B cell (primary cell): ENCODE data around the gene CAMTA1. TPM values are rescaled to one million over a fixed set of nuclear protein-coding genes. Genes with fewer than 3 reads are reported as not detected.

Experiments used
- ATAC-seq: fragments of 200-7000 bp; cut with Tn5 transposase; one replicate; pipeline ENCODE4 v1.10.0; 2021; ENCODE audit warnings: low read depth, mild to moderate bottlenecking, moderate number of reproducible peaks, moderate library complexity
- CTCF ChIA-PET: fragments of 350-600 bp; sonication (Branson Sonifier 250); formaldehyde crosslinking; loops from one replicate; lab custom pipeline; 2021; ENCODE audit warnings: antibody characterized with exemption, inconsistent platforms; lab: Charles Lee
- POLR2A ChIA-PET: fragments of 350-600 bp; sonication (Branson Sonifier 250); formaldehyde crosslinking; loops from one replicate; lab custom pipeline; 2021; ENCODE audit warnings: antibody characterized with exemption; lab: Charles Lee
- DNase-seq: peaks from one replicate; pipeline ENCODE4 v3.0.0; 2013
- H2AFZ ChIP-seq: 2 replicates; pipeline ENCODE4 v1.6.1; 2012; ENCODE audit warnings: mild to moderate bottlenecking, low read depth, low read length; ENCODE audit not compliant: insufficient read depth, poor library complexity, severe bottlenecking
- H3K27ac ChIP-seq, 2 donors: 1 replicate in 1 of 2; 2 replicates in 1 of 2; pipeline ENCODE4 v1.5.1; 2012 to 2013; ENCODE audit warnings: low read length in 2 of 2, mild to moderate bottlenecking in 2 of 2, moderate library complexity in 1 of 2
- H3K27me3 ChIP-seq, 4 experiments: fragments of 200-600 bp in 1 of 4; sonication (generic) in 1 of 4; replicated peaks in 1 of 4; 1 replicate in 2 of 4; 2 replicates in 2 of 4; pipeline versions ENCODE4 v1.6.1 to v1.7.0; 2013 to 2016; ENCODE audit warnings: low read length in 3 of 4, mild to moderate bottlenecking in 2 of 4, mixed read lengths in 1 of 4, moderate library complexity in 1 of 4; ENCODE audit not compliant: insufficient read depth in 4 of 4, control insufficient read depth in 3 of 4; ENCODE audit errors: control extremely low read depth in 1 of 4
- H3K36me3 ChIP-seq, 2 experiments: replicated peaks in 1 of 2; 1 replicate in 1 of 2; 2 replicates in 1 of 2; pipeline versions ENCODE4 v1.6.1 to v1.7.1; 2013; ENCODE audit warnings: low read length in 1 of 2; ENCODE audit not compliant: insufficient read depth in 2 of 2, control insufficient read depth in 1 of 2; ENCODE audit errors: control extremely low read depth in 1 of 2, extremely low read depth in 1 of 2
- H3K4me1 ChIP-seq, 2 donors: fragments of 200-600 bp in 1 of 2; sonication (generic) in 1 of 2; 1 replicate in 1 of 2; 2 replicates in 1 of 2; pipeline versions ENCODE4 v1.5.1 to v1.6.1; 2013 to 2017; ENCODE audit warnings: low read length in 2 of 2; ENCODE audit not compliant: control insufficient read depth in 2 of 2, insufficient read depth in 2 of 2
- H3K4me2 ChIP-seq: replicated peaks from 2 replicates; pipeline ENCODE3; 2012; ENCODE audit warnings: mild to moderate bottlenecking, low read depth, low read length; ENCODE audit not compliant: poor library complexity, severe bottlenecking
- H3K4me3 ChIP-seq, 5 experiments: fragments of 200-600 bp in 1 of 5; sonication (generic) in 1 of 5; 1 replicate in 3 of 5; 2 replicates in 2 of 5; pipeline versions ENCODE4 v1.5.1 to v1.7.0; 2011 to 2016; ENCODE audit warnings: low read length in 4 of 5, mild to moderate bottlenecking in 4 of 5, low read depth in 2 of 5, control low read depth in 1 of 5, moderate library complexity in 1 of 5; ENCODE audit not compliant: insufficient read depth in 1 of 5; ENCODE audit errors: control extremely low read depth in 1 of 5, extremely low read depth in 1 of 5
- H3K79me2 ChIP-seq: fragments of 200-600 bp; sonication (generic); one replicate; pipeline ENCODE4 v1.6.0; 2016; ENCODE audit warnings: low read length; ENCODE audit not compliant: control insufficient read depth, insufficient read depth
- H3K9ac ChIP-seq: fragments of 200-600 bp; sonication (generic); 2 replicates; pipeline ENCODE4 v1.6.1; 2017; ENCODE audit warnings: mild to moderate bottlenecking, low read length, moderate library complexity
- H3K9me3 ChIP-seq, 3 donors: one replicate each; pipeline versions ENCODE4 v1.6.1 to v1.7.1; 2013; ENCODE audit warnings: low read length in 2 of 3; ENCODE audit not compliant: control insufficient read depth in 2 of 3, insufficient read depth in 1 of 3; ENCODE audit errors: control extremely low read depth in 1 of 3
- H4K20me1 ChIP-seq: 2 replicates; pipeline ENCODE4 v1.6.0; 2012; ENCODE audit warnings: mild to moderate bottlenecking, low read length; ENCODE audit not compliant: insufficient read depth, control insufficient read depth, poor library complexity, severe bottlenecking
- H3K27ac Mint-ChIP-seq: one replicate; pipeline ENCODE4 v1.8.0; 2021; ENCODE audit warnings: mixed read lengths
- H3K27me3 Mint-ChIP-seq: one replicate; pipeline ENCODE4 v1.8.0; 2021; ENCODE audit warnings: mixed read lengths
- H3K4me1 Mint-ChIP-seq: one replicate; pipeline ENCODE4 v1.8.0; 2021; ENCODE audit warnings: mixed read lengths
- H3K4me3 Mint-ChIP-seq: one replicate; pipeline ENCODE4 v1.8.0; 2021; ENCODE audit warnings: mixed read lengths
- H3K9me3 Mint-ChIP-seq: one replicate; pipeline ENCODE4 v1.8.0; 2022; ENCODE audit warnings: mixed read lengths; ENCODE audit not compliant: insufficient read depth
- CTCF ChIP-seq: fragments of 200-600 bp; IDR thresholded peaks from one replicate; pipeline ENCODE4 v1.8.0; 2022; ENCODE audit warnings: antibody characterized with exemption, mild to moderate bottlenecking
- EZH2 ChIP-seq: IDR thresholded peaks from 2 replicates; pipeline ENCODE4 v1.6.1; 2012; ENCODE audit warnings: borderline replicate concordance, low read depth, mild to moderate bottlenecking, moderate library complexity, low read length; ENCODE audit not compliant: insufficient read depth, poor library complexity, severe bottlenecking
- WGBS: methylation state at CpG from one replicate; pipeline ENCODE4 v1.1.5; 2013; ENCODE audit warnings: missing lambda C conversion rate; ENCODE audit not compliant: insufficient coverage; 5-methylcytosine and 5-hydroxymethylcytosine counted together
- intact Hi-C: fragments of 100-400 bp; cut with micrococcal nuclease; formaldehyde crosslinking; loops from one replicate; pipeline ENCODE4 v1.10.0; 2022
- polyA plus RNA-seq: library from polyadenylated mRNA; depleted of rRNA; stranded (reverse); fragments of >200 nt; gene quantifications from 2 replicates; pipeline ENCODE4 v1.2.3, GENCODE V29; 2012
- total RNA-seq, 2 donors: library from RNA; stranded (reverse); fragments of 120-200 nt in 1 of 2; gene quantifications; 1 replicate in 1 of 2; 2 replicates in 1 of 2; pipeline versions ENCODE4 v1.2.3 to v1.2.4, GENCODE V29; 2013 to 2022

Gene CAMTA1
- total and polyA plus RNA-seq, 2 donors (not counting 1 experiment from before 2014, with no cell fraction given) = 42.2 to 45.7 TPM

GRCh38 chr1:7313826-7314225, 528.6 kb downstream of the CAMTA1 start:
- CTCF ChIA-PET = interaction anchor here (0.5 kb wide), 1 partner anchor 9 kb away, joined by 3 read pairs; no protein-coding TSS in a partner anchor
- H3K4me3 ChIP-seq = no peak overlapping the region
- no peaks in the 10 kb centered on the region for H3K36me3 ChIP-seq
- intact Hi-C loops = no loop called here
- no peak overlapping the region for H3K9ac ChIP-seq
- H3K27ac ChIP-seq = no peak overlapping the region
- no peaks in the 10 kb centered on the region for H3K4me1 Mint-ChIP-seq
- POLR2A ChIA-PET = no interaction called here
- peaks cover 0 to 10% (median 1%) of the 10 kb centered on the region in 4 experiments for H3K27me3 ChIP-seq
- H3K79me2 ChIP-seq = no peaks in the 10 kb centered on the region
- H3K9me3 ChIP-seq = no peaks in the 10 kb centered on the region
- TF ChIP-seq EZH2 = no peak
- TF ChIP-seq CTCF = no peak
- H3K27me3 Mint-ChIP-seq = peaks cover 35% of the 10 kb centered on the region
- no peak for ATAC-seq
- 94% methylated on average over 5 of the region's 5 CpGs for WGBS
- H4K20me1 ChIP-seq = no peaks in the 10 kb centered on the region
- no peak overlapping the region for H2AFZ ChIP-seq
- no peaks in the 10 kb centered on the region for H3K9me3 Mint-ChIP-seq
- H3K4me2 ChIP-seq = no peak overlapping the region
- H3K4me3 Mint-ChIP-seq = no peak overlapping the region
- DNase-seq = no peak
- H3K4me1 ChIP-seq = no peaks in the 10 kb centered on the region
- H3K27ac Mint-ChIP-seq = no peak overlapping the region

GRCh38 chr1:7315316-7315715, 530.1 kb downstream of the CAMTA1 start:
- POLR2A ChIA-PET = no interaction called here
- DNase-seq = no peak
- Histone ChIP-seq H3K4me1 (no peaks in the 10 kb centered on the region), H3K4me2 (no peak overlapping the region), H3K27me3 (peaks cover 0 to 10% (median 1%) of the 10 kb centered on the region in 4 experiments), H3K9me3 (no peaks in the 10 kb centered on the region), H4K20me1 (no peaks in the 10 kb centered on the region), H3K36me3 (no peaks in the 10 kb centered on the region), H2AFZ (no peak overlapping the region), H3K79me2 (no peaks in the 10 kb centered on the region), H3K9ac (no peak overlapping the region), H3K27ac (no peak overlapping the region), H3K4me3 (no peak overlapping the region)
- Mint-ChIP-seq H3K9me3 (no peaks in the 10 kb centered on the region), H3K27ac (no peak overlapping the region), H3K4me3 (no peak overlapping the region), H3K4me1 (no peaks in the 10 kb centered on the region), H3K27me3 (peaks cover 35% of the 10 kb centered on the region)
- no peak for ATAC-seq
- TF ChIP-seq CTCF = no peak
- no peak for TF ChIP-seq EZH2
- CTCF ChIA-PET = no interaction called here
- 72% methylated on average over 4 of the region's 4 CpGs for WGBS
- intact Hi-C loops = no loop called here
